Measurements from ENCODE around the gene MRPS34. TPM values are rescaled to one million over a fixed set of nuclear protein-coding genes. Genes with fewer than 3 reads are reported as not detected.
A peak's percentile ranks its signal among the peaks of the same experiment; 100 is the strongest.
"Not testable (repeated sequence)": the region's sequence is repeated elsewhere in the genome, so short reads cannot be mapped to it uniquely, and the experiment has no call there.

MRPS34 gene
- total RNA-seq, 3 donors from 2014 or later, result 85.9 to 95.4 (median 87.8) TPM

DNA sequence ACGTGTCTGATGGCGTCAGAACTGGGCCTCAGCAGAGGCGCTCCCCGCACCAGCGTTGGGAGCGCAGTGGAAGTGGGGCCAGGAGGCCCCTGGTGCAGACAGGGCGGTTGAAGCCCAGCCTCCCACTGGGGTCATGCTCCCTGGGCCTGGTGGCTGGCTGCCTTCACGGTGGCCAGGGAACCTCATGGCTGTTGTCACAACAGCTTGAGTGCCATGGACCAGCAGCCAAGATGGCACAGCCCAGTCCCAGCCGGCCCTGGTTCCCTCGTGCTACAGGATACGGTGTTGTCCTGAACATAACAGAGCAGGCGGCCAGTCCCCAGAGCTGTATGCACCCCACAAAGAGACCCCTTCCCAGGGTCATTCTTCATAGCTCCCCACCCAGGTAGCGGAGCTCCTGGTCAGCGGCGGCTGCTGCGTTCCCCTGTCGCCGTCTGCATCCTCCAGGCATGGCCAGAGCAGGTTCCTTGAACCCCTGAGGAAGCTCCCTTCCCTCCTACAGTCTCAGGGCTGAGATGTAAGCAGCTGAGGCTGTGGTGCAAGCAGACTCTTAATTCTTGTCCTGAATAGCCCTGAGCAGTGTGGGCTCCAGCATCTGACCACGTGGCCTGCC is 31.3 kb downstream of the MRPS34 start:
- H3K36me3 ChIP-seq, result no peaks in the 10 kb centered on the region
- H3K4me3 ChIP-seq, result no peak overlapping the region
- no peak for DNase-seq (ENCODE audit: low spot score in 2 of 2)
- no peaks in the 10 kb centered on the region for H3K27me3 ChIP-seq
- H3K9me3 ChIP-seq, result no peaks in the 10 kb centered on the region
- no peak overlapping the region for H3K27ac ChIP-seq
- intact Hi-C loops (cut with DNase I; ENCODE audit: low total_unique reads), result no loop called here
- TF ChIP-seq, protein P1, sequence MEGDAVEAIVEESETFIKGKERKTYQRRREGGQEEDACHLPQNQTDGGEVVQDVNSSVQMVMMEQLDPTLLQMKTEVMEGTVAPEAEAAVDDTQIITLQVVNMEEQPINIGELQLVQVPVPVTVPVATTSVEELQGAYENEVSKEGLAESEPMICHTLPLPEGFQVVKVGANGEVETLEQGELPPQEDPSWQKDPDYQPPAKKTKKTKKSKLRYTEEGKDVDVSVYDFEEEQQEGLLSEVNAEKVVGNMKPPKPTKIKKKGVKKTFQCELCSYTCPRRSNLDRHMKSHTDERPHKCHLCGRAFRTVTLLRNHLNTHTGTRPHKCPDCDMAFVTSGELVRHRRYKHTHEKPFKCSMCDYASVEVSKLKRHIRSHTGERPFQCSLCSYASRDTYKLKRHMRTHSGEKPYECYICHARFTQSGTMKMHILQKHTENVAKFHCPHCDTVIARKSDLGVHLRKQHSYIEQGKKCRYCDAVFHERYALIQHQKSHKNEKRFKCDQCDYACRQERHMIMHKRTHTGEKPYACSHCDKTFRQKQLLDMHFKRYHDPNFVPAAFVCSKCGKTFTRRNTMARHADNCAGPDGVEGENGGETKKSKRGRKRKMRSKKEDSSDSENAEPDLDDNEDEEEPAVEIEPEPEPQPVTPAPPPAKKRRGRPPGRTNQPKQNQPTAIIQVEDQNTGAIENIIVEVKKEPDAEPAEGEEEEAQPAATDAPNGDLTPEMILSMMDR (IDR thresholded peaks at IDR 0.05), result no peak
- no peak for TF ChIP-seq POLR2A (IDR thresholded peaks at IDR 0.05)
- no peak for TF ChIP-seq POLR2AphosphoS5 (IDR thresholded peaks at IDR 0.05)
- H3K4me1 ChIP-seq, result no peaks in the 10 kb centered on the region

DNA sequence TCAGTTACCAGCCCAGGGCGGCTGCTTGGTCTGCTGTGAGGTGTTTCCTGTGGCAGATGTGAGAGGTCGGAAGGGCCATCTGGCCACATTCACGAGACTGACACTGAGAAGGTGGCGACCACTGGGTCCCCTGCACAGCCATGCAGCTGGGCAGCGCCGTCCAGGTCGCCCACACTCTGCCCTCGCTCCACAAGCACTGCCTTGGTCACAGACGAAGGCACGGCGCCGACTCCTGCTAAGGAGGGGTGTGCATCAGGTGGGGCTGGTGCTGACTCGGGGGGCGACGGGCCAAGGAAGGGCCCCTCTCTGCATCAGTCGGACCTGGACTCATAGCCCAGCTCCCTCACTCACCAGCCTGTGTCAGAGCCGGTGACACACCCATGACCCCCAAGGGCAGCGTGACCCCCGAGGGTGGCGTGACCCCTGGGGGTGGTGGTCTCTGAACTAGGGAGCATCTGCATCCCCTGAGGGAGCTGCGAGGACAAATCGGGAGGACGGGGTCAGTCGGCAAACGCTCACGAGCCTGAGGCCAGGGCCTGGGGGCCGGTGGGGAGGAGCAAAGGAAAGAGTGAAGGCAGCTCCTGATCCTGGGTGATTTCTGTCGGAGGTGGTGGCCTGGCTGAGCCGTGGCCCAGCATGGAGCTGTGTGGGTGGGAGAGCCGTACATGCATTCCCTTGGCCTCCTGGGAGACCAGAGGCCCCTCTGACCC is 32.0 kb downstream of the MRPS34 start:
- Histone ChIP-seq H3K27me3 (no peaks in the 10 kb centered on the region), H3K9me3 (no peaks in the 10 kb centered on the region), H3K4me1 (no peaks in the 10 kb centered on the region), H3K36me3 (no peaks in the 10 kb centered on the region), H3K4me3 (no peak overlapping the region), H3K27ac (no peak overlapping the region)
- TF ChIP-seq POLR2AphosphoS5 (IDR thresholded peaks at IDR 0.05) (no peak), POLR2A (IDR thresholded peaks at IDR 0.05) (no peak)
- TF ChIP-seq, protein P1 (IDR thresholded peaks at IDR 0.05), result no peak
- intact Hi-C loops (cut with DNase I; ENCODE audit: low total_unique reads), result no loop called here
- DNase-seq (ENCODE audit: low spot score in 2 of 2), result no peak

DNA sequence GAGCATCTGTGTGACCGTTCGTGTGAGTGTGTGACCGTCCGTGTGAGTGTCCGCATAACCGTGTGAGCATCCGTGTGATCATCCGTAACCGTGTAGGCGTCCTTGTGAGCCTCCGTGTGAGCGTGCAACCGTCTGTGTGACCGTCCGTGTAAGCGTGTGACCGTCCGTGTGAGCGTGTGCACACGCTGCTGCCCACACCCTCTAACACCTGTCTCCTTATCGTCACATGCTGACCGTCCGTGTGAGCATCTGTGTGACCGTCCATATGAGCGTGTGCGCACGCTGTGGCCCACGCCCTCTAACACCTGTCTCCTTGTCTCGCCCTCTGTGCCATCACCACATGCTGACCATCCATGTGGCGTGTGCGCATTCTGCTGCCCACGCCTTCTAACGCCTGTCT is 32.7 kb downstream of the MRPS34 start:
- Histone ChIP-seq H3K4me1 (no peaks in the 10 kb centered on the region), H3K9me3 (no peaks in the 10 kb centered on the region), H3K27ac (no peak overlapping the region), H3K36me3 (no peaks in the 10 kb centered on the region), H3K27me3 (no peaks in the 10 kb centered on the region), H3K4me3 (no peak overlapping the region)
- DNase-seq (ENCODE audit: low spot score in 2 of 2), result no peak
- TF ChIP-seq, protein P1 (IDR thresholded peaks at IDR 0.05), result no peak
- no peak for TF ChIP-seq POLR2A (IDR thresholded peaks at IDR 0.05)
- TF ChIP-seq POLR2AphosphoS5 (IDR thresholded peaks at IDR 0.05), result no peak
- intact Hi-C loops (cut with DNase I; ENCODE audit: low total_unique reads), result no loop called here

DNA sequence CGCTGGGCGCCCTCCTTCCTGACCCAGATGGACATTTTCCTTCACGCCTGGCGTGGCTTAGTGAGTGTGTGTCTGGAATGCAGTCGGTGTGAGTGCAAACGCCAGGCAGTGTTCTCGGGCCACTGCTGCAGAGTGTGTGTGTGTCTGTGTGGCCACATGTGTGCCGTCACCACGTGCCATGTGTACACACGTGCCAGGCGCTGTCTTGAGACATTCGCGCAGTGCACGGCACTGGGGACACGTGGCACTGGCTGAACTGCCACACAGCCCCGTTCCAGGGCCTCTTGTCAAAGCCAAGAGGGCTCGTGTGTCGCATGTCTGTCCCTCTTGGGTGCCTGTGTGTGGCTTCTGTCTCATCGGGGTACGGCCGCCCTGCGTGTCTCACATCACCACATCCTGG is 38.1 kb downstream of the MRPS34 start:
- intact Hi-C loops (cut with DNase I; ENCODE audit: low total_unique reads), result no loop called here
- Histone ChIP-seq H3K4me1 (no peaks in the 10 kb centered on the region), H3K27ac (no peak overlapping the region), H3K36me3 (no peaks in the 10 kb centered on the region), H3K27me3 (no peaks in the 10 kb centered on the region), H3K9me3 (no peaks in the 10 kb centered on the region), H3K4me3 (no peak overlapping the region)
- TF ChIP-seq, protein P1 (IDR thresholded peaks at IDR 0.05), result no peak
- no peak for TF ChIP-seq POLR2A (IDR thresholded peaks at IDR 0.05)
- TF ChIP-seq POLR2AphosphoS5 (IDR thresholded peaks at IDR 0.05), result no peak
- no peak for DNase-seq (ENCODE audit: low spot score in 2 of 2)

DNA sequence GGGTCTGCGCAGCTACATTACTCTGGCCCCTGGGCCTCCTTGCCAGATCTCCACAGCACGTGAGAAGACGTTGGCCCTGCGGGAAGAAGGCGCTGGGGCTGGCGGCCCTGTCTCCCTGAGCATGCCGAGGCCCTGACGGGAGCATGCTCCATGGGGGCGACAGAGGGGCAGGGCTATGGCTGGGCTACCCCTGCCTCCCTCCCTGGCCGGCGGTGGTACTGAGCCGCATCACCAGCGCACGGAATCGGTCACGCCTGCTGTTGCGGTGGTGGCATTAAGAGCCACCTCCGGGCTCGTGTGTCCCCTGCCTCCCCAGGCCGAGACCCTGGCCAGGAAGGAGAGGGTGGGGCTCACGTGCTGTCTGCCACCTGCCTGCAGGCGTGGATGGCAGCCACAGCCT is 38.8 kb downstream of the MRPS34 start:
- TF ChIP-seq POLR2AphosphoS5 (IDR thresholded peaks at IDR 0.05) (no peak), POLR2A (IDR thresholded peaks at IDR 0.05) (no peak)
- TF ChIP-seq, protein P1 (IDR thresholded peaks at IDR 0.05), result no peak
- no peak for DNase-seq (ENCODE audit: low spot score in 2 of 2)
- no peaks in the 10 kb centered on the region for H3K36me3 ChIP-seq

DNA sequence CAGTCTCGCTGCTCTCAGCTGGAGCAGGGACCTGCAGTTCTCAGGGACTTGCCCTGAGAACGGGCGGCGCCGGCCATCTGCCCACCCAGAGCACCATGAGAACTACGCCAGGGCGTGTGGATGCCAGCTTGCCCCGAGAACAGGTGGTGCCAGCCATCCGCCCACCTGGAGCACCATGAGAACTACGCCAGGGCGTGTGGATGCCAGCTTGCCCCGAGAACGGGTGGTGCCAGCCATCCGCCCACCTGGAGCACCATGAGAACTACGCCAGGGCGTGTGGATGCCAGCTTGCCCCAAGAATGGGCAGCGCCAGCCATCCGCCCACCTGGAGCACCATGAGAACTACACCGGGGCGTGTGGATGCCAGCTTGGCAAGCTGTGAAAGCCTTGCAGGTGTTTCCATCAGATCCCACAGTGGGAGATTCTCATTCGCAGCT is 40.4 kb downstream of the MRPS34 start:
- intact Hi-C loops (cut with DNase I; ENCODE audit: low total_unique reads); H3K27me3 ChIP-seq; H3K4me3 ChIP-seq; H3K9me3 ChIP-seq; H3K36me3 ChIP-seq; H3K27ac ChIP-seq; H3K4me1 ChIP-seq: not testable (repeated sequence)
- peak in 1 of 2 donors; percentile 79 for DNase-seq (ENCODE audit: low spot score in 2 of 2)

More for the DNA sequence above, 38.8 kb downstream of the MRPS34 start:
- Histone ChIP-seq H3K27me3 (no peaks in the 10 kb centered on the region), H3K4me3 (no peak overlapping the region), H3K4me1 (no peaks in the 10 kb centered on the region), H3K27ac (no peak overlapping the region), H3K9me3 (no peaks in the 10 kb centered on the region)
- intact Hi-C loops (cut with DNase I; ENCODE audit: low total_unique reads), result no loop called here
